ENCODE data around the gene GPRASP2.

GPRASP2 gene

DNA sequence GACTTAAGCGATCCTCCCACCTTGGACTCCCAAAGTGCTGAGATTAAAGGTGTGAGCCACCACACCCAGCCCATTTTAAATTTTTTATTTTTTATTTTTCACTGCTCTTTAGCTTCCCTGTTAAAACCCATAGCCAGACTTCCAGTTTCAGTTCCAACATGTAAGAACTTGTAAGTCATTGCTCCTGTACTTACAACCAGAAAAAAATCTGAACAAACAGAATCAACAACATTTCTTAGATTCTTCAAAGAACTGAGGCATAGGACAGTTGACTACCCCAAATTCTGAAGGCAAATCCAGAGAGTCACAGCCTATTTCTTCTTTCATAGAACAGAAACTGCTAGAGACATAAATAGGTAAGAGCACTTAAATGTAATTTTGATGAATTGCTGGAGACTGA is 16.4 kb downstream of the GPRASP2 start:
- H3K4me3 ChIP-seq (ENCODE audit: low read depth, low read length): no peak overlapping the region
- no peak for DNase-seq (ENCODE audit: low read depth)

DNA sequence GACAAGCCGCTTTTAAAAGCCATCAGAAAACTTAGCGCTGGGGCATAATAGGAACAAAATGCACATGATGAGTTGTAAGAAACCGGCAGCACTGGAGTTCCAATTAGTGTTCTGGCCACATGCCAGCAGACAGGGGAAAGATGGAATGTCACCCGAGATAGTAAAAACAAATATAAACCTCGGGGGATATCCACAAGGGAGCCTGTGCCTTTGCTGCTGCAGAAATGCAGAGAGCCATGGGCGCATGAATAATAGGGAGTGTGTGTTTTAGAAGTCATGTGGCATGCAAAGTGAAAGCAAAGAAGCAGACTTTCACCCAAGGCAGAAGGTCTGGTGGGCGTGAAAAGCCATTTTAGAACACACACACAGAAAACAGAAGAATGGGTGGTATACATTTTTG is 27.4 kb downstream of the GPRASP2 start:
- H3K4me3 ChIP-seq (ENCODE audit: low read depth, low read length): no peak overlapping the region
- DNase-seq (ENCODE audit: low read depth): no peak

DNA sequence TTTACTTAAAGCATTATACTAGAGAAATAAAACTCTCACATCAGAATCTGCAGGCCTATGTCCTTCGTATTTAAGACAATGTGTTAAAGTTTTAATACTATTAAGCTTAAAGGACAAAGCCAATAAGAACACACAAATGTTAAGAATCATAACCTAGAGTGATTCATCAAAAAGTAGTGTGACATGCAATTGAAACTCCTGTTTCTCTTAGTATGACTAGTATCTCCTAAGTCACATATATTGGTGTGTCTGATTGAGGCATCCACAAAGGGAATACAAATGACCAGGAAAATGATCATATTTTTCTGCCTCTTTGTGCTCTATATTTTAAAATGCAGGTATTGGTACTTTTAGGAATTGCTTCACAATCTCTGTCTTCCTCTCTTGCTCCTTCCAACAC is 32.1 kb downstream of the GPRASP2 start:
- no peak for DNase-seq (ENCODE audit: low read depth)
- no peak overlapping the region for H3K4me3 ChIP-seq (ENCODE audit: low read depth, low read length)

DNA sequence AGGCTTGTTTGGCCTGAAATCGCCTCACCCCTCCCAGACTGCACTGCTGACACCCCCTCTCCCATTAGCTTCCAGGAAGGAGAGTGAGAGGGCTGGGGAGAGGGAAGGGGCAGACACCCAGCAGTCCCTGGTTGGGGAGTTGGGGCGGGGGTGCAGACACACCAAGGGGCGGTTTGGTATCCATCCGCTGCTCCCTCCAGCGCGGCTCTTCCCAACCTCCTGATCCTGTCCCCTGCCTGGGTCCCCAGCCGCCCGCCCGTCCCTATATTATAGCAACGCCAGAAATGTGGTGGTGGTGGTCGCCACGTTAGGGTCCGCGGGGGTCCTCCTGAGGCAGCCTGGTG is 33.2 kb downstream of the GPRASP2 start:
- peak overlapping the region; percentile 59 for H3K4me3 ChIP-seq (ENCODE audit: low read depth, low read length)

DNA sequence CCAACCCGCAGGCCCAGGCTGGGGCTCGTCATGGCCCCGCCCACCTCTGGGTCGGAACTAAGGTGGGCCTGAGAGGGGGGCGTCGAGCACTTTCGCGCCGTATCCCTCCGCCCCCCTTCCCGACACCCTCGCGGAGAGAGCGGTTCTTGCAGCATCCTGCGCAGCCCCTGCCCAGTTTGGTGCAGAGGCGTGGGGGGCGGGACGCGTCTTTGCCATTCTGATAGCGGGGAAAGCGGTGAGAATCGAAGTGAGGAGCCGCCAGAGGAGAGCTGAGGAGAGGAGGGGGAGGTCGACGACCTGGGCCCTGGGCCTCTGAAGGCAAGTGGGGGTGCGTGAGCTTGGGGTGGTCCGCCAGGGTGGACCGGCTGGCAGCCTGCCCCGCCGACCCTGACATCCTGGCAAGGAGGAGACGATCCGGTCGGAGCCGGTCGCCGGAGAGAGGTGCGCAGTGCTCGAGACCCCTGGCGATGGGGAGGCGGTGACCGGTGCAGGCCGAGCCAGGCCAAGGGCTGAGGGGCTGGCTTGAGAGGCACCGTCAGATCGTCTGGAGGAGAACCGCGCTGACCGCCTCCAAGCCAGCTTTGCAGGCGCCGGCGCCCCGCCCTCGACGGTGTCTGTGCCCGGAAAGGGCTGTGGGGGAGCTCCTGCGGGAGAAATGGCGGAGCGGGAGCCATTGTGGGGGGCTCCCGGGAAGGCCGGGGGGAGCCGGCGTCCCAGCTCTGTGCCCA is 33.8 kb downstream of the GPRASP2 start:
- H3K4me3 ChIP-seq (ENCODE audit: low read depth, low read length): peak overlapping the region; percentile 59
- DNase-seq (ENCODE audit: low read depth): no peak

More for the DNA sequence above, 33.2 kb downstream of the GPRASP2 start:
- no peak for DNase-seq (ENCODE audit: low read depth)

DNA sequence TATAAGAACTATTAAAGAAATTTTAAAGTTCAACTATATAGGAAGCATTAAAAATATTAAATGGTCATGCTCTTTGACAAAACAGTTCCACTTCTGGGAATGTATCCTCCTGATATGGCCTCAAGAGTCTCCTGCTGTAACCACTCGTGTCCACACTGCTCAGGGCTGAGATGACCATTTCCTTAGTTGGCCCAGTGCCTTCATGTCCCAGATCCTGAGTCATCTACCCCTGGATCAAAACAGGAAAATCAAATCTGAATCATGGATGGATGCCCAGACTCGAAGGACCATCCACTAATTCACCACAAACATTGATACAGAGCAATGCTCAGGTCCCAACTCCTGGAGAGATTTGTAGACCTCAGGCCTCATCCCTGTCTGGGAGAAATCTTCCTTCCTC is 53.0 kb downstream of the GPRASP2 start:
- peak; percentile 48 for DNase-seq (ENCODE audit: low read depth)
- no peak overlapping the region for H3K4me3 ChIP-seq (ENCODE audit: low read depth, low read length)

DNA sequence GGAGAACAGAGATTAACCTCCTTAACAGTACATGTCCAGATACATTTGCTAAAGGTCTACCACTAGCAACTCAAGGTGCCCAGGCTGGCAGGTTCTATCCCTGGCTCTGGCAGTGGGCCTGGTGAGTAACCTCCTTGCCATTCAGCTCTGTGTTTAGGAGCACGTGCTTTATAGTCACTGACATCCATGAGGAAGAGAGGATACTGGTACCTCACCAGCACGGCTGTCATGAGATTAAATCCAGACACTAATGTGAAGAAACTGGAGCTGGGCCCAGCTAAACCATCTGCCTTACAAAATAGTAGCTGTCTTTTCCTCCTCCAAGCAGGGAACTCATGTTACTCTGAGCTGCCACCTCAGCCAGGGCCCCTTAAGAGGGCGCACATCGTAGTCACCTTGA is 53.6 kb downstream of the GPRASP2 start:
- DNase-seq (ENCODE audit: low read depth): peak; percentile 31
- H3K4me3 ChIP-seq (ENCODE audit: low read depth, low read length): no peak overlapping the region

DNA sequence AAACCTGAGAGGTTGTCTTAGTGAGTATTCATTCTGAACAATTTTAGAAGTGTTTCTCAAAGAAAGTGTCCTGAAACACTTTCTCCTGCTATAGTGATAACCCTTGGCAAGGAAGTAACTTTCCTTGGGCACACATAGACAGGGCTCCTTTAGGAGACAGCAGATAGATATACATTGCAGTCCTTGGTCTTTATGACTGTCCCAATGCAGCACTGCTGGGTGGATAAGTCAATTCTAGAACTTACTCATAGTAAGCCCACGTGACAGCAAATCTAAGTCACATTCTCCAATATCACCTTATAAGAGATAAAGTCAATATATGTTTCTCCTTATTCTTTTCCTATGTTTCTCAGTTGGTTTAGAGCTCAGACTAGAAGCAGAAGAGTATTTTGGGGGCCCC is 55.0 kb downstream of the GPRASP2 start:
- no peak for DNase-seq (ENCODE audit: low read depth)

More for the DNA sequence above, 55.0 kb downstream of the GPRASP2 start:
- H3K4me3 ChIP-seq (ENCODE audit: low read depth, low read length): no peak overlapping the region

Data from skeletal muscle cell (primary cell).